ENCODE data around the gene ZNF880.
"Not testable (repeated sequence)": the region's sequence is repeated elsewhere in the genome, so short reads cannot be mapped to it uniquely, and the experiment has no call there.

The ZNF880 gene

GRCh38 chr19:52369559-52370340 is at the start of gene ZNF880:
Gene ZNF880 (plus strand): TSS chr19:52369923. CDS start chr19:52369966, 43 bp downstream.
- peak; percentile 86 to 90 for DNase-seq

GRCh38 chr19:52322429-52322828 is 47.3 kb upstream of the ZNF880 start:
- no peak for DNase-seq

GRCh38 chr19:52331757-52332156 is 38.0 kb upstream of the ZNF880 start:
- no peak for DNase-seq

GRCh38 chr19:52335768-52336116 is 34.0 kb upstream of the ZNF880 start:
- no peak for DNase-seq

GRCh38 chr19:52336117-52336790 is 33.5 kb upstream of the ZNF880 start, which contains the start of gene ZNF610:
Gene ZNF610 (plus strand): TSS chr19:52336243. CDS start chr19:52349173, 12,930 bp downstream.
- DNase-seq = peak; percentile 84

GRCh38 chr19:52336791-52337381 is 32.8 kb upstream of the ZNF880 start:
- DNase-seq = no peak

- DNase-seq = not testable (repeated sequence)
Observed at GRCh38 chr19:52339022-52339421, 30.7 kb upstream of the ZNF880 start.

- DNase-seq = peak; percentile 24 to 37
Observed at GRCh38 chr19:52343548-52343947, 26.2 kb upstream of the ZNF880 start.

- no peak for DNase-seq
Observed at GRCh38 chr19:52345162-52345561, 24.6 kb upstream of the ZNF880 start.

GRCh38 chr19:52351512-52351911 is 18.2 kb upstream of the ZNF880 start:
- no peak for DNase-seq

GRCh38 chr19:52366414-52366824 is 3.3 kb upstream of the ZNF880 start:
- no peak for DNase-seq

- DNase-seq = no peak
Observed at GRCh38 chr19:52370341-52370710, 603 bp downstream of the ZNF880 start.

- no peak for DNase-seq
Observed at GRCh38 chr19:52391135-52391534, 21.4 kb downstream of the ZNF880 start.

- peak; percentile 91 for DNase-seq
Observed at GRCh38 chr19:52397310-52398080, 27.8 kb downstream of the ZNF880 start, which contains the start of gene ZNF528. Gene ZNF528 (plus strand): TSS chr19:52397849. CDS start chr19:52402014, 4,165 bp downstream.

- DNase-seq = peak in 1 of 2 experiments; percentile 1
Observed at GRCh38 chr19:52398081-52398441, 28.3 kb downstream of the ZNF880 start.

GRCh38 chr19:52410276-52410675 is 40.6 kb downstream of the ZNF880 start:
- no peak for DNase-seq

- no peak for DNase-seq
Observed at GRCh38 chr19:52415711-52416110, 46.0 kb downstream of the ZNF880 start.

GRCh38 chr19:52428937-52429336 is 59.2 kb downstream of the ZNF880 start, which contains the start of gene ZNF534:
Gene ZNF534 (plus strand): TSS chr19:52429148. CDS start chr19:52431475, 2,327 bp downstream.
- DNase-seq = no peak
